ELR (cell line): ENCODE measurements around the gene SAMD4B.

Experiments used
- DNase-seq: peaks from one replicate; pipeline ENCODE4 v3.0.0-alpha.2; 2015; ENCODE audit warnings: low read depth

Gene SAMD4B

GRCh38 chr19:39425744-39426143, 83.5 kb downstream of the SAMD4B start:
- no peak for DNase-seq

DNA sequence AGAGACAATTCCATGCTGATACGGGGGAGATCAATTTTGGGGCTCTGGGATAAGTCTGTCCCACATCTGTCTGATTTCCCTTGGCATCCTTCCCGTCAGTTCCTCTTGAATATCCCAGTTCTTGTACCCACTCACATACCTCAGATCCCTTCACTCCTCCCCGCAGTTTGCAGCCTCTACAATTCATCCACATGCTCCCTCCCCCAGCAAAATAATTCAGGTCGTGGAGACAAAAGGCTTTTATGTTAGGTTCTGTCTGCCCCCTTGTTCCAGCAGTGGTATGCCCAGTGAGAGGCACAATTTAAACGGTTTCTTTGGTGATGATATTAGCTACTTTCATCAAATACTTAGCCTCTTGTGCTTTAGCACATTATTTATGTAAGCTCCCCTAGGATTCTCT, 83.9 kb downstream of the SAMD4B start:
- no peak for DNase-seq

DNA sequence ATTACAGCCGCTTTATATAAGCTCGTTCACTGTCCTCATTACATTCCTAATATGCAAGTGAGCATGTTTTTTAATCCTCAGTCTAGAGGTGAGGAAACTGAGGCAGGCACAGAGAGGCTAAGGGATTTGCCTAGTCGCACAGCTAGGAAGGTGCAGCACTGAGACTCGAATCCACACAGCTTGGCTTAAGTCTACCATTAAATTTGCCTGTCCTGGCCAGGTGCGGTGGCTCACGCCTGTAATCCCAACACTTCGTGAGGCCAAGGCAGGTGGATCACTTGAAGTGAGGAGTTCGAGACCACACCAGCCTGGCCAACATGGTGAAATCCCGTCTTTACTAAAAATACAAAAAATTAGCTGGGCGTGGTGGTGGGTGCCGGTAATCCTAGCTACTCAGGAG, 85.5 kb downstream of the SAMD4B start:
- DNase-seq = no peak

DNA sequence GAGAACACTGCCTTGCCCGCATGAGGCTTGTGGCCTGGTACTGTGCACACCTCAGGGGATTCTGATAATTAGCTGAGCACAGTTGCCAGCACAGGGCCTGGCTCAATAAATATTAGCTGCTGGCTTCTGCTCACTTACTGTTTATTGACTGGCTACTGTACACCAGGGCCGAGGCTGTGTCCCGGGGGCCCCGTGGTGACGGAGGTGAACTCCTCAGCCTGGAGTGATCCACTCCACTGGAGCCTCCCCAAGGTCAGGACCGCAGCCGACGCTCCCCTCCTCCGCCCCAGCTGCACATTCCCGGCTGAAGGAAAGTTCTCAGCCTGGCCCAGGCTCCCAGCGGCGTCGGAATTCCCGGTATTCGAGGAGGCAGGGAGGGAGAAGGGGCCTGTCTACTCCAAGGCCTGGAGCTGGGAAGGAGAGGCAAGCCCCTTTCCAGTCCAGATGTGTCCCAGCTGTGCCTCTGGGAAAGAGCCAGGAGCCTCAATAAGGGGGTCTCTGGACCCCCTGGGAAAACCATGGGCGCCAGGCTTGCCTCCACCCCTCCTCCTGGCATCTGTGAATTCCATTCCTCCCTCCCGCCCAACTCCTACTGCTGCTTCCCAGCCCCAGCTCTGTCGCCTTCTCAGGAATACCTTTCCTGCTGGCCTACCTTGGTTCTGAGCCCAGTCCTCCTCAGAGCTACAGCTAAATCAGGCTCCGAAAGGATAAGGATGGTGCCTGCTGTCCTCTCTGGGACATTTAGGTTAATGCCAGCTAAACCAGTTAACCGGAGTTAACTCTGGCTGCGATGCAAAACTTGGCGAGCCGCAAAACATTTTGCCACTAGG, 86.3 kb downstream of the SAMD4B start:
- DNase-seq = peak; percentile 72

DNA sequence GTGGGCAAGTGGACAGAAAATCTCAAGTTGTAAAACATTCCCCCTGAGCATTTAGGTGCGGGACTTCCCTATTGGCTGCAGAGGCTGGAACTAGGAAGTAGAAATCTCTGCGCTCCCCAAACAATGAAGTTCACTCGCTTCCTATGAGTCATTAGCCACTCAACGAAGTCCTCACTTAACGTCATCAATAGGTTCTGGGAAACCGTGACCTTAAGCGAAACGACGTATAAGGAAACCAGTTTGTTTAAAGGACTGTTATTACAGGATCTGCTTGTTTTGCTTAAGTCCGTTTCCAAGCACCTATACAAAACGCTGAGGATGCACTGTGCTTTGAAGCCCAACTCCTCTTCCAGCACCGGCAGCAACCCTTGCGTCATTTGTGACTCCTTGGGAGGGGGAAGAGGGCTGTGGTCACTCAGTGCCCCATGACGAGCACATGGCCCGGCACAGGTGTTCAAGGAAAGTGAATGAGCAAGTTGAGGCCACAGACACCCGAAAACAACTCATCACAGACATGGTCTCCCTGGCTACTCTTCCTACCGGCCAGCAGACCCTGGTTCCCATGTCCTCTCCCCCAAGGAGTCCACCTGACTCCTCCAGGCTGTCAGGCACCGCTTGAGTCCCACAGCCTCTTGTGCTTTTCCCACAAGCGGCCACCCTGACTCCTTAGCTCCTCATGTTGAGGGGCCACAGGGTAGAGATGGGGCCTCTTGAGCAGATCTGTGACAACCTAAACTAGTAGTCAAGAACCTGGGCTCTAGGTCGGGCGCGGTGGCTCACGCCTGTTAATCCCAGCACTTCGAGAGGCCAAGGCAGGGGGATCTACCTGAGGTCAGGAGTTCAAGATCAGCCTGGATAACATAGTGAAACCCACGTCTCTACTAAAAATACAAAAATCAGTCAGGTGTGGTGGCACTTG, 88.7 kb downstream of the SAMD4B start:
- DNase-seq = peak; percentile 99

GRCh38 chr19:39432677-39433025, 90.4 kb downstream of the SAMD4B start:
- peak; percentile 18 for DNase-seq

- DNase-seq = peak; percentile 13
Measured at GRCh38 chr19:39433480-39434079, 91.4 kb downstream of the SAMD4B start.

DNA sequence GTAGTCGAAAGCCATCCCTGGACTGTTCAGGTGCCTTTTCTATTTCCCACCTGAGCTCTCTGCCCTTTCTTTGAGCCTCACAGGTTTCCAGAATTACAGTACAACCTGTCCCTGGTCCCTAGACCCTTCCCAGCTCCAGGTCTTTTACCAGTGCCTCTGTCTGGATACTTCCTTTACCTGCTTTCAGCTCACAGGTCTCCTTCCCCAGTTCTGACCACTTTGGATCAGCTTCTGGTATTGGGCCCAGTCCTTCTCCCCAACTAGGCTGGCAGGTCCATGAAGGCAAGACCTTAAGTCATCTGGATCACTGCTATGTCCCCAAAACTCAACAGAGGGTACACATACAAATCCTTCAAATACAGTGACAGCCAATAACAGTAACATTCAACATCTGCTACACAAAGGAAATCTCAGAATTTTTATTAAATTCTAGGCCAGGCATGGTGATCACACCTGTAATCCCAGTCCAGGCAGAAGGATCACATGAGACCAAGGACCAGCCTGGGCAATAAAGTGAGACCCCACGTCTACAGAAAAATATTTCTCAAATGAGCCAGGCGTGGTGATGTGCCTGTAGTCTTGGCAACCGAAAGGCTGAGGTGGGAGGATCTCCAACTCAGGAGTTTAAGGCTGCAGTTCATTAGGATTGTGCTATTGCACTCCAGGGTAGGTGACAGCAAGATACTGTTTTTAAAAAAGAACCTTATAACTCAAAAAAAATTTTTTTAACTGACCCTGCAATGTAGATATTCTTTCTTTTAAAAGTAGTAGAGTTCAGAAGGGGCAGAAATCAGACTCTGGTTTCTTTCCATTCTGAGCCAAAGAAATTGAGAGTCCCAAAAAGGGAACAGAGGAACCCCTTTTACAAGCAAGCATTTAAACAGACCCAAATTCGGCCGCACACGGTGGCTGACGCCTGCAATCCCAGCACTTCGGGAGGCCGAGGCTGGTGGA, 92.2 kb downstream of the SAMD4B start:
- peak; percentile 37 for DNase-seq
